Coronary artery (tissue), 2 donors: ENCODE measurements around the gene C1QTNF8.

ENCODE experiments used
- DNase-seq: peaks from one replicate; pipeline ENCODE4 v3.0.0-alpha.2; 2017; ENCODE audit warnings: low spot score
- H3K27ac ChIP-seq, 2 donors: fragments of 200-600 bp; sonication (generic); one replicate each; pipeline ENCODE4 v1.5.1; 2016 to 2019
- H3K4me3 ChIP-seq: fragments of 200-600 bp; sonication (generic); 2 replicates; pipeline ENCODE4 v1.5.1; 2016; ENCODE audit warnings: mild to moderate bottlenecking, moderate library complexity
- TF ChIP-seq, protein P1 (sequence below): fragments of 200-600 bp; sonication (generic); IDR thresholded peaks from one replicate; pipeline ENCODE4 v1.5.1; 2019; ENCODE audit warnings: antibody characterized with exemption

Gene C1QTNF8

DNA sequence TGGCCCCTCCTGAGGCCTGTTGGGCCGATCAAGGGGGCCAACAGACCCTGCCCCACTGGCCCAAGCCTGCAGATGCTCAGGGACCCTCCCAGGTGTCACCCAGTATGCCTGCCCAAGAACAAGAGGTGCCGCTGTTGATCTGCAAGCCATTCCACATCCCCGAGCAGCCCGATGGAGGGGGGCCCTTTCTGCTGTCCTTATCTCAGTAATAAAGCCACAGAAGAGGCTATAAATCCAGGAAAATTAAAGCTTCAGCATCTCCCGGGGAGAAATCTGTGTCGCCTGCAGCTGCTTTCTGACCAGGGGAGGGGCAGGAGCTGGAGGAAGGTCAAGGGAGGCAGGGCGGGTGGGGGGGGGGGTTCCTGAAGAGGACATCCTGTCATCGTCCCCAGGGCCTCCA lies 45.1 kb upstream of the C1QTNF8 start:
- TF ChIP-seq, protein P1, sequence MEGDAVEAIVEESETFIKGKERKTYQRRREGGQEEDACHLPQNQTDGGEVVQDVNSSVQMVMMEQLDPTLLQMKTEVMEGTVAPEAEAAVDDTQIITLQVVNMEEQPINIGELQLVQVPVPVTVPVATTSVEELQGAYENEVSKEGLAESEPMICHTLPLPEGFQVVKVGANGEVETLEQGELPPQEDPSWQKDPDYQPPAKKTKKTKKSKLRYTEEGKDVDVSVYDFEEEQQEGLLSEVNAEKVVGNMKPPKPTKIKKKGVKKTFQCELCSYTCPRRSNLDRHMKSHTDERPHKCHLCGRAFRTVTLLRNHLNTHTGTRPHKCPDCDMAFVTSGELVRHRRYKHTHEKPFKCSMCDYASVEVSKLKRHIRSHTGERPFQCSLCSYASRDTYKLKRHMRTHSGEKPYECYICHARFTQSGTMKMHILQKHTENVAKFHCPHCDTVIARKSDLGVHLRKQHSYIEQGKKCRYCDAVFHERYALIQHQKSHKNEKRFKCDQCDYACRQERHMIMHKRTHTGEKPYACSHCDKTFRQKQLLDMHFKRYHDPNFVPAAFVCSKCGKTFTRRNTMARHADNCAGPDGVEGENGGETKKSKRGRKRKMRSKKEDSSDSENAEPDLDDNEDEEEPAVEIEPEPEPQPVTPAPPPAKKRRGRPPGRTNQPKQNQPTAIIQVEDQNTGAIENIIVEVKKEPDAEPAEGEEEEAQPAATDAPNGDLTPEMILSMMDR: no peak
- DNase-seq: no peak
- H3K27ac ChIP-seq: no peak overlapping the region
- H3K4me3 ChIP-seq: no peak overlapping the region

DNA sequence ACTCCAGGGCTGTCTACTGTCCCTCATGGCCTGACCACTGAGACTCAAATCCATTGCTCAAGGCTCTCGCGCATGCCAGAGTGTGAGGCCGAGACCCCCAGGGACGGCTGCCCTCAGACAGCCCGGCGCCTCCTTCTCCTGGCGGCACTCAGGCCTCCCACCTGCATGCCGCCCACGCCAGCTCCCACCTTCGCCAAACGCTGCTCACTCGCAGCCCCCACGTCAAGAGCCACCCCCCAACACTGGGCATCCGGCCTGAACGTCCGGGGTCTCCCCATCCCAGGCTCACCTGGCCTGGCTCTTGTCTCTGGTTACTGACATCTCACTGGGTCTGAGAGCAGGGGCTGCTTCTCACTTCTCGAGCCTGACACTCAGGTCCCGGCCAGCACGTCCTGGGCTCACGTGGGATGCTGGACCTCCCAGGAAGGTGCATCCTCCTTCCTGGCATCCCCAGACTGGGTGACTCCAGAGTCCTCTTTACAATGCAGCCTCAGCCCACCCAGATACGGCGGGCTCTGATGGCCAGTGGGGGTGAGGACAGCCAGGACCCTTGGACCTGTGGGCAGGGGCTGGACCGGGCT lies 44.6 kb upstream of the C1QTNF8 start:
- H3K4me3 ChIP-seq: no peak overlapping the region
- H3K27ac ChIP-seq: no peak overlapping the region
- no peak for DNase-seq
- TF ChIP-seq, protein P1: no peak

DNA sequence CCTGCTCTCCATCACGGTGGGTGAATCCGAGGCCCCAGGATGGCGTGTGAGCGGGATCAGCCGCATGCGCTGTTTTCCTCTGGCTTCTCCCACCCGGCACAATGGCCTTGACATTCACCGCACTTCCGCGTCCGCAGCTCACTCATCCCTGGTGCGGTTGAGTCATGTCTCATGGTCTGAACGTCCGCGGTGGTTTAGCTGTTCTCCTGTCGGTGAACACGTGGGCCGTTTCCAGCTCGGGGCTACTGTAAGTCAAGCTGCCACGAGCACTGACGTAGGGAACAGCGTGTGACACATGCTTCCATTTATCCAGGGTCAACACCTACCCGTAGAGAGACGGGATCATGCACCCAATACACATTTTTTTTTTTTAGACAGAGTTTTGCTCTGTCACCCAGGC lies 41.6 kb upstream of the C1QTNF8 start:
- Histone ChIP-seq H3K4me3 (no peak overlapping the region), H3K27ac (no peak overlapping the region)
- TF ChIP-seq, protein P1: no peak
- DNase-seq: no peak

DNA sequence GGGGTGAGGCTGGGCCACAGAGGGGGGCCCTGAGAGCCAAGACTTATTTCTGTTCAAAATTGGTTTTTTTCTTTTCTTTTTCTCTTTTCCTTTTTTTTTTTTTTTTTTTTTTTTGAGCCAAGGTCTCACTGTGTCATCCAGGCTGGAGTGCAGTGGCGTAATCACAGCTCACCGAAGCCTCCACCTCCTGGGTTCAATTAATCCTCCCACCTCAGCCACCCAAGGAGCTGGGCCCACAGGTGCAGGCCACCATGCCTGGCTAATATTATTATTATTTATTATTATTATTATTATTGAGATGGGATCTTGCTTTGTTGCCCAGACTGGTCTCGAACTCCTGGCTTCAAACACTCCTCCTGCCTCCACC lies 39.4 kb upstream of the C1QTNF8 start:
- Histone ChIP-seq H3K4me3 (no peak overlapping the region), H3K27ac (no peak overlapping the region)
- TF ChIP-seq, protein P1: no peak
- no peak for DNase-seq

DNA sequence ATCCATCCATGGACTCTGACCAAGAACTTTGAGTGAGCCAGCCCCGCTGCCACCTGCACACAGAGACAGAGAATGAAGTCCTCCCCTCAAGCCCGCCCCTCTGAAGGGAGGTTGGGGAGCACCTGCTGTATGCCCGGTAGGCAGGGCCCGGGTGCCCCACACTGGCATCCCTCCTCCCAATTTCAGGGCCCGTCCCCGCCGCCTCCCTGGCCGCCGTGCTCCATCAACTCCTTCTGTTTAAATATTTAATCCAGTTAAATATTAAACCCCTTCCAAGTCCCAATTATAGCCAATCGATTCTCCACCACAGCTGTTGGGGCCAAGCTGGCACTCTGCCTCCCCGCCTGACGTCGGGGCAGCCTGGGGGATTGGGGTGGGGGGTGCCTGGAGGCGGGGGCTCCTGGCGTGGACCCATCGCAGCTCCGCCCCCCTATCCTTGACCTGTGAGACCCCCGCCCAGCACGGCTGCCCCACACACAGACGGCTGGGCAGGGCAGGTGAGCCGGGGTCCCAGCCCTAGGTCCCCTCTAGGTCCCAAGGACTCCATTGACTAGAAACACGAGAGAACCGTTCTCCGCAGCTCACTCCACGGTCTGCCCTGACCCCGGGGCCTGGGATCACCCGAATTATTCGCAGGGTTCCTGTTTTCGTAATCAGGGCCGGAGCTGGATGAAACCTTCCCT lies 38.9 kb upstream of the C1QTNF8 start:
- TF ChIP-seq, protein P1: no peak
- Histone ChIP-seq H3K27ac (no peak overlapping the region), H3K4me3 (no peak overlapping the region)
- no peak for DNase-seq

DNA sequence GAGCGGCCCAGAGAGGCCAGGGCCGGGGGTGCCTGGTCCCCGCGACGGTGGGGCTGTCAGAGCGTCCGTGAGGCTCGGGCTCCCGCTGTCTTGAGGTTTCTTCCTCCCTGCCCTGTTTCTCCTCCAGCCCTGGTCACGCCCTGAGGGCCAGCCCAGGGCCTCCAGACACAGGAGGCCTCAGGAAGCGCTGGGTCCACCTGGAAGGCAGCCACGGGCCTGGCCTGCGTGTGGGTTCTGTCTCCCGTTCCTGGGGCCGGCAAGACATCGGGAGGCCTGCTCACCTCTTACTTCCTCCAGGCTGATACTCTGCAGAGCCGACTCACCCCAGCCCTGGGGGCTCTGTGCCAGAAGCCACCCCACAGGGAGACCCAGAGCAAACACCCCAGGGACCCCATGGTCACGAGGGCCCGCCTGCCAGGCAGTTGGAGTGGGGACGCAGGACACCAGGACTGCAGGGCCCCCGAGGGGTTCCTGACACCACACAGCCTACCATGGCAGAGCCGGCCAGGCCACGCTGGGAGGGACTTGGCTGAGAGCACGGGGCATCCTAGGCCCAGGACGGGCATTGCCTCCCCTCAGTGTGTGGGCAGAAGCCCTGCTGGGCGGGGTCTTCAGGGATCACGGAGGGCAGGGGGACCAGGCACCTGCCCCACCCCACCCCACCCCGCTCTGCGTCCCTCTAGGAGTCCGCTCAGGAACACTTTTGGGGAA lies 37.9 kb upstream of the C1QTNF8 start:
- no peak for DNase-seq
- TF ChIP-seq, protein P1: no peak
- no peak overlapping the region for H3K27ac ChIP-seq
- H3K4me3 ChIP-seq: no peak overlapping the region

DNA sequence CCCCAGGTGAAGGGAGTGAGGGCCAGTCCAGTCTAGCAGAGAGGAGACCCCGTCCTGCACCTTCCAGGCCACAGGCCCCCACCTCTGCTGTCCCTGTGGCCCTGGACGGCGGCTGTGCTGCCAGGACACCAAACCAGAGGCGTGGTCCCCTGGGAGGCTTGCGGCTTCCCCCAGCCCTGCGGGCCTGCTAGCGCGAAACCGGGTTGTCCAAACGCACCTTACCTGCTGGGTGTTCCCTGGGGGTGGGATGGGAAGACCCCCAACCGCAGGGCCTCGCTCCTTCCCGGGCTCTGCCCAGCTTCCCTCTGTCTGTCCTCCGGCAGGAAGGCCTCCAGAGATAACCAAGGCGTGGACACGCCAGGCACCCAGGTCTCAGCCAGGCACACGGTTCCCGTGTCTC lies 37.2 kb upstream of the C1QTNF8 start:
- Histone ChIP-seq H3K27ac (no peak overlapping the region), H3K4me3 (no peak overlapping the region)
- no peak for DNase-seq
- TF ChIP-seq, protein P1: no peak
